Keratinocyte (primary cell): ENCODE measurements around the gene FGFR1OP2. TPM values are rescaled to one million over a fixed set of nuclear protein-coding genes. Genes with fewer than 3 reads are reported as not detected.

Experiments
- DNase-seq: peaks from one replicate; pipeline ENCODE4 v3.0.0-alpha.2; 2011; ENCODE audit warnings: low read depth, missing footprints, low spot score
- FAIRE-seq: peaks from 2 replicates; lab custom pipeline; 2011; peaks lifted over from hg19 to GRCh38; lab: Jason Lieb, UNC
- H2AFZ ChIP-seq: 2 replicates; pipeline ENCODE4 v1.6.0; 2012; ENCODE audit warnings: low read length, control low read depth, inconsistent platforms; ENCODE audit not compliant: control insufficient read depth
- H3K27ac ChIP-seq: 2 replicates; pipeline ENCODE4 v1.5.1; 2011; ENCODE audit warnings: low read length; ENCODE audit not compliant: control insufficient read depth, insufficient read depth
- H3K27me3 ChIP-seq: 3 replicates; pipeline ENCODE4 v1.6.0; 2011; ENCODE audit warnings: low read length; ENCODE audit not compliant: control insufficient read depth, insufficient read depth; ENCODE audit errors: extremely low read depth
- H3K36me3 ChIP-seq, 2 experiments: 2 replicates in 1 of 2; 3 replicates in 1 of 2; pipeline ENCODE4 v1.5.1; 2011; ENCODE audit warnings: low read length in 2 of 2, mild to moderate bottlenecking in 1 of 2; ENCODE audit not compliant: control insufficient read depth in 2 of 2, insufficient read depth in 2 of 2; ENCODE audit errors: extremely low read depth in 1 of 2
- H3K4me1 ChIP-seq: 3 replicates; pipeline ENCODE4 v1.5.1; 2011; ENCODE audit warnings: low read length; ENCODE audit not compliant: control insufficient read depth, insufficient read depth; ENCODE audit errors: extremely low read depth
- H3K4me2 ChIP-seq: 3 replicates; pipeline ENCODE4 v1.6.0; 2011; ENCODE audit warnings: low read depth, low read length; ENCODE audit not compliant: control insufficient read depth, insufficient read depth; ENCODE audit errors: extremely low read depth
- H3K4me3 ChIP-seq, 3 experiments: fragments of 200-600 bp in 1 of 3; sonication (generic) in 1 of 3; 2 replicates in 2 of 3; 3 replicates in 1 of 3; pipeline ENCODE4 v1.5.1; 2011 to 2016; ENCODE audit warnings: low read length in 3 of 3, mild to moderate bottlenecking in 3 of 3, control low read depth in 2 of 3, inconsistent platforms in 1 of 3, low read depth in 1 of 3, mixed read lengths in 1 of 3, mixed run types in 1 of 3, moderate library complexity in 1 of 3; ENCODE audit not compliant: control insufficient read depth in 2 of 3, insufficient read depth in 2 of 3; ENCODE audit errors: extremely low read depth in 1 of 3
- H3K79me2 ChIP-seq: 2 replicates; pipeline ENCODE4 v1.6.0; 2012; ENCODE audit warnings: low read length; ENCODE audit not compliant: control insufficient read depth, insufficient read depth
- H3K9ac ChIP-seq: 3 replicates; pipeline ENCODE4 v1.6.0; 2011; ENCODE audit warnings: low read length; ENCODE audit not compliant: control insufficient read depth, insufficient read depth; ENCODE audit errors: extremely low read depth
- H3K9me1 ChIP-seq: 3 replicates; pipeline ENCODE4 v1.6.0; 2011; ENCODE audit warnings: low read length; ENCODE audit not compliant: control insufficient read depth, insufficient read depth; ENCODE audit errors: extremely low read depth
- H3K9me3 ChIP-seq: 2 replicates; pipeline ENCODE4 v1.5.1; 2012; ENCODE audit warnings: low read depth, low read length; ENCODE audit not compliant: control insufficient read depth
- H4K20me1 ChIP-seq: 3 replicates; pipeline ENCODE4 v1.6.0; 2011; ENCODE audit warnings: low read length; ENCODE audit not compliant: control insufficient read depth, insufficient read depth; ENCODE audit errors: extremely low read depth
- CTCF ChIP-seq, 3 experiments: IDR thresholded peaks in 1 of 3; conservative IDR thresholded peaks in 1 of 3; optimal IDR thresholded peaks in 1 of 3; 2 replicates in 2 of 3; 3 replicates in 1 of 3; pipeline versions ENCODE3 to v1.5.1; 2011; ENCODE audit warnings: low read length in 3 of 3, mild to moderate bottlenecking in 3 of 3, moderate library complexity in 2 of 3, control low read depth in 1 of 3, inconsistent platforms in 1 of 3; ENCODE audit not compliant: insufficient read depth in 2 of 3; ENCODE audit errors: extremely low read depth in 1 of 3
- EZH2 ChIP-seq: IDR thresholded peaks from one replicate; pipeline ENCODE4 v1.6.1; 2012; ENCODE audit warnings: inconsistent platforms, mild to moderate bottlenecking, low read length, moderate library complexity
- dilution Hi-C: fragments of 300-500 bp; cut with MboI; formaldehyde crosslinking; loops from one replicate; pipeline ENCODE4 v1.7.0; 2020; ENCODE audit warnings: low sequenced_read_pairs; ENCODE audit not compliant: extremely low pct_ligation_motif_present
- polyA plus RNA-seq, 5 experiments: library from polyadenylated mRNA; depleted of rRNA in 3 of 5; stranded (reverse) in 3 of 5; stranded (forward) in 1 of 5; unstranded in 1 of 5; fragments of >200 nt; gene quantifications; 1 replicate in 1 of 5; 2 replicates in 3 of 5; 3 replicates in 1 of 5; pipeline versions ENCODE4 v1.2.1 to v1.2.3, GENCODE V29; 2011 to 2012; ENCODE audit warnings: missing spikeins in 2 of 5, low read depth in 1 of 5, low replicate concordance in 1 of 5

Gene FGFR1OP2
- polyA plus RNA-seq, 1 donor (not counting 4 experiments of a cell fraction or from before 2014, with no cell fraction given) = 34.9 TPM

DNA sequence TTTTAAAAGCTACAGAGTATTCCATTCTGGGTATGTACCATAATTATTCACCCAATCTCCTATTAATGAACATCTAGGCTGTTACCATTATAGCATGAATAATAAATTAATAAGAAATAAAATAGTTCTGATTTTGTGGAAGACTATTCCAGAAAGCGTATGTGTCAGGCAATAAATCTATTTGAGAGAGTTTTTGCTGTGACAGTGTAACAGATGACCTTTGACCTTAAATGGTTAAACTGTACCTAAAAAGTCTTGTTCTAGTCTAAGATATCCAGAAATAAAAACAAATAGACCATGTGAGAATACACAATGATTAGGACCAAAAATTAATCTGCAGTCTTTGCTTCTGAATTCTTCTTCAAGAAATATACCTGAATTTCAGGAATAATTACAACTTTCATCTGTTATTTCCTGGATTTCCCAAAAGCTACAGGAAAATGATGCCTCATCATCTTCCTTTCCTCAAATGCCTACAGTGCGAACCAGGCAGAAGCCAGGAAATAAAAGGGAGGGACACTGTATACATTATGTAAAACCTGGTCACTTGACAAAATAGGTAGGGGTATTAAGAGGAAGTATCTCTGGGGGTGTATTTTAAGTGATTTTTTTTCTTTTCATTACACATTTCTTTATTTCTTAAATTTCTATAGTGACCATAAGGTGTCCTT lies 68.7 kb downstream of the FGFR1OP2 start:
- Histone ChIP-seq H3K27ac (no peak overlapping the region), H3K4me1 (peaks cover 27% of the 10 kb centered on the region), H2AFZ (no peak overlapping the region), H3K79me2 (peaks cover 94% of the 10 kb centered on the region), H3K4me3 (no peak overlapping the region), H3K27me3 (no peaks in the 10 kb centered on the region), H3K9me3 (no peaks in the 10 kb centered on the region), H3K9me1 (no peaks in the 10 kb centered on the region), H4K20me1 (no peaks in the 10 kb centered on the region), H3K4me2 (no peak overlapping the region), H3K9ac (no peak overlapping the region), H3K36me3 (peaks cover 0 to 4% of the 10 kb centered on the region in 2 experiments)
- dilution Hi-C loops = no loop called here
- TF ChIP-seq EZH2 (no peak), CTCF (optimal IDR thresholded peaks at IDR 0.05 in 1 of 3, IDR thresholded peaks at IDR 0.05 in 1 of 3, conservative IDR thresholded peaks at IDR 0.05 in 1 of 3; ENCODE audit: extremely low read depth in 1 of 3, insufficient read depth in 2 of 3, low read length in 3 of 3) (no peak)
- DNase-seq (no peak), FAIRE-seq (no peak)

GRCh38 chr12:27008081-27008480 lies 69.8 kb downstream of the FGFR1OP2 start:
- Histone ChIP-seq H3K4me1 (peaks cover 33% of the 10 kb centered on the region), H3K4me2 (no peak overlapping the region), H3K4me3 (no peak overlapping the region), H4K20me1 (no peaks in the 10 kb centered on the region), H3K79me2 (peaks cover 95% of the 10 kb centered on the region), H3K36me3 (peaks cover 0 to 4% of the 10 kb centered on the region in 2 experiments), H3K9ac (no peak overlapping the region), H3K27ac (no peak overlapping the region), H2AFZ (no peak overlapping the region), H3K9me3 (no peaks in the 10 kb centered on the region), H3K9me1 (no peaks in the 10 kb centered on the region), H3K27me3 (no peaks in the 10 kb centered on the region)
- TF ChIP-seq EZH2 = no peak
- no peak for TF ChIP-seq CTCF (optimal IDR thresholded peaks at IDR 0.05 in 1 of 3, IDR thresholded peaks at IDR 0.05 in 1 of 3, conservative IDR thresholded peaks at IDR 0.05 in 1 of 3; ENCODE audit: extremely low read depth in 1 of 3, insufficient read depth in 2 of 3, low read length in 3 of 3)
- DNase-seq (no peak), FAIRE-seq (no peak)
- dilution Hi-C loops = no loop called here
